Measurements from ENCODE around the gene SMPD3.

The SMPD3 gene

DNA sequence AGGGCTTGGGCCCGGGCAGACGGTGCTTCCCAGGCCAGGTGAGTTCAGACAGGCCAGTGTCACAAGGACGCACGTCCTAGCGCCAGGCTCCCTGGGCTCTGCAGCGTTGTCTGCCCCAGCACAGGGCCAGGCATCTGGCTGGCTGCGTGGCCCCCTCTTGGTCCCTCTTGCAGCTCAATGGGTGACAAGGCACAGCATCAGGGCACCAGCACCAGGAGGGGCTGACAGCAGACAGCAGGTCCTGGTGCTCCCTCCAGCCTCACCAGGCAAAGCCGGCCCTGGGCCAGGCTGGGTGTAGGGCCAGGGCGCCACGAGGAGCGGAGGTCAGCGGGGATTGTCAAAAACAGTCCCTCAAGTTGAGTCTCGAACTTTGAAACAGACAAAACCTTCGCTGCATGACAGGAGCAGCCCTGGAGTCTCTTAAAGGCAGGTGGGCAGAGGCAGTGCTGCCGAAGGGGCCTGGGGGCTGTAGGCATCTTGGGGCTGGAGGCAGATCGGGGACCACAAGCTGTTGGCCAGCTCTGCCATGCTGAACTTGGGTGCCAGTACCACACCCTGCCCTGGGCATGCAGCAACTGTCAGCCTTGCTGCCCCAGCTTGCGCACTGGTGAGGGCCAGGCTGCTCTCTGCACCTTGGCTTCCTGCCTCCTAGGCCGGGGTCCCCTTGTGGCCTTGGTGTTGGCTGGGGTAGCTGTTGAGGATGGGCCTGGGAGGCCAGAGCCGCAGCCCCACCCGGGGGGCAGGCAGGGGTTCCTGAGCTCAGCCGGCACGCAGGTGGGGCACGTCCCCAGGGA is 88.7 kb downstream of the SMPD3 start:
- no peak for DNase-seq (ENCODE audit: low read depth in 4 of 4, low spot score in 1 of 4)

GRCh38 chr16:68358951-68359350 is 89.4 kb downstream of the SMPD3 start:
- no peak for DNase-seq (ENCODE audit: low read depth in 4 of 4, low spot score in 1 of 4)

DNA sequence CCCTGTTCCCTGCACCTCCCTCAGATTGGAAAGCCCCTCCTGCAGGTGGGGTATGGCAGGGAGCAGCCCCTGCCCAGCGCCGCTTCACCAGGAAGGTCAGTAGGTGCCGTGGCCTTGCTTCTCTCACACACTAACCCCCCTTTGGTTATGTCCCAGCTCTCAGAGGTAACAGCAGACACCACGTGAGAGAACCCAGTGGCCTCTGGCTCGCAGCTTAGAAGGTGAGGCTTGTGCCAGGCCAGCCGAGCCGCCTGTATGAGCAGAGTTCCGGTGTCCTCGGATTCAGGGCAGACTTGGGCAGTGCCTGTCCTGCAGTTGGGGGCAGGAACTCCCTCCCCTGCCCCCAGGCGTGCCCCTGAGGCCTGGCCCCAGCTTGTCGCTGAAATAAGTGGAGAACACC is 90.4 kb downstream of the SMPD3 start:
- DNase-seq (ENCODE audit: low read depth in 4 of 4, low spot score in 1 of 4), result no peak

GRCh38 chr16:68357521-68357922 is 90.8 kb downstream of the SMPD3 start:
- no peak for DNase-seq (ENCODE audit: low read depth in 4 of 4, low spot score in 1 of 4)

GRCh38 chr16:68356919-68357286 is 91.4 kb downstream of the SMPD3 start:
- DNase-seq (ENCODE audit: low read depth in 4 of 4, low spot score in 1 of 4), result no peak

DNA sequence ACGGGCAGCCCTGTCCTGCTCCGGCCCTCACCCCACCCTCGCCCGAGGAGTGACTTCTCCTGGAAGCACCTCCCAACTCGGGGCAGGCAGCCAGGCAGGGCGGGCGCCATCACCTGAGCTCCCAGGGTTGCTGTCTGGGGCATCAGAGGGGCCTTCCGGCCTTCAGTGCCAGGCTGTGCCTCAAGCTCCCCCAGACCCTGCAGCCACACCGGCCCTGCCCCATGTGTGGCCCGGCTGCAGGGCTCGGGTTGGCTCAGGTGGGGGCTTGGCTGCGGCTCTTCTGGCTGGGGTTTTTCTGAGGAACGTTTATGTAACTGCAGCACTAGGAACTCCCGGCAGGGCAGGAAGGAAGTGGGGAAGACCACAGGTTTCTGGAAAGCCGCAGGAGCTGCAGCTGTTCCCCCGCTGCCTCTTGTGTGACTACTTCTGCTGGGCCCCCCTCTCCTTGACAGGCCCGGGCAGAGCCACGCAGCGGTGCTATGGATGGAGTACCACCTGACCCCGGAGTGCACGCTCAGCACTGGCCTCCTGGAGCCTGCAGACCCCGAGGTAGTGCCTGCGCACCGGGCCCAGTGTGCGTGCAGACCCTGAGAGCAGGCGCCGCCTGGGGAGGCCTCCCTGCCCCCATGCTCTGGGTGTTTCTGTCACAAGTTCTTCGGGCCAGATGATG is 91.9 kb downstream of the SMPD3 start:
- DNase-seq (ENCODE audit: low read depth in 4 of 4, low spot score in 1 of 4), result peak in 2 of 4 experiments; percentile 36 to 57

DNA sequence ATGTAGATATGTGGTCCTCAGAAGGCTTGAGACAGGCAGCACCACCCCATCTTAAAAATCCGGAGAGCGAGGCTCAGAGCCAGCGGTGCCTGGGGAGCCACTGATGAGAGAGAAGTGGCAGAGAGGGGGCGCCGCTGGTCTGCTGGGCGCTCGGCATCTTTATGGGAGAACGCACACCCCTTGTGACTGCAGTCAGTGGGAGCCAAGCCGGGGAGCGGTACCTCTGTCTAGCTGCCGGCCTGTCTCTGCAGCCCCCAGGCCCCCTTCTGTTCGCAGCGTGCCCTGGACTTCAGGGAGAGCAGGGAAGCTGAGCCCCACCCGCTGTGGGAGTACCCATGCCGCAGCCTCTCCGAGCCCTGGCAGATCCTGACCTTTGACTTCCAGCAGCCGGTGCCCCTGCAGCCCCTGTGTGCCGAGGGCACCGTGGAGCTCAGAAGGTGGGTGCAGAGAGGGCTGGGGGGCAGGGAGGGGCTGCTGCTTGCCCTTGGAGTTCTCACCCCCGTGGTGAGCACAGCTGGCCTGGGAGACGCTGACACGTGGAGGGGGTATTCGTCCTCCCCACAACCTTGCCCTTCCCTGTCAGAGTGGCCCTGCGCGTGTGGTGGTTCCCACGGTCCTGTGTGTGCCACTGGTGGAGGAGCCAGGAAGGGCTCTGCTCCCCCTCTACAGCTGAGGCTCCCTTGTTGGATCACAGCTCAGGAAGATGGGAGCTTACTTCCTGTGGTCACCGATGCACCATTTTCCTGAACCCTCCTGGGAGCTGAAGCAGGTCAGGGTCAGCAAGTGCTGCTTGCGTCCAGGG is 92.7 kb downstream of the SMPD3 start:
- DNase-seq (ENCODE audit: low read depth in 4 of 4, low spot score in 1 of 4), result no peak

DNA sequence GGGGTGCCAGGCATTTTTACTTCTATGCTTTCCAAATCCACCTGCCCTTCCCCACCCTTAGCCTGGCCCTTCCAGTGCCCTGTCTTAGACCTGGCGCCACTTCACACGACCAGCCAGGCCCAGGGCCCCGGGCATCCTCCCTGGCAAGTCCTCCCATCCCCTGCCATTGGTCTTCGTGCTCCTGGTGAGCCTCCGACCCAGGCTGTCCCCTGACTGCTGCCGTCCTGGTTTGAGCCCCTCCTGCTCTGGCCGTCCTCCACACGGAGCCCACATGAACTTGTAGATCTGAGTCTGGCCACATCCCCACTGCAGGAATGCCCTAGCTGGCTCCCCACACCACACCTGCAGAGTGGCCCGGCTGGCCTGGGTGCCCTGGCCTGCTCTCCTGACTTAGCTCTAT is 93.5 kb downstream of the SMPD3 start:
- DNase-seq (ENCODE audit: low read depth in 4 of 4, low spot score in 1 of 4), result no peak

DNA sequence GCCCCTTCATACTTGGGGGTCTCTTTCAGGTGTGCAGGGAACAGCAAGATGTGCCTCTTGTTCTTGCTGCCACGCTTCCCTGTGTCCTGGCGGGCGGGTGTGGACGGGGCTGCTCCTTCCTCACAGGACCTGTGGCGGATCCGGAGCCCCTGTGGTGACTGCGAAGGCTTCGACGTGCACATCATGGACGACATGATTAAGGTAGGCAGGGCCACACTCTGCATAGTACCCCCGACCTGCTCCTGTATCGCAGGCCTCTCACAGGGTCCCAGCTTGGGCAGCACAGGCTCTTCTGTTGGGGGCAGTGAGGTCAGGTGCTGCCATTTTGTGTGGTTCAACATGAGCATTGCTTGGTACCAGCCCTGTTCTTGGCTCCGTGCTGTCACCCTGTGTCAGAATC is 94.9 kb downstream of the SMPD3 start:
- no peak for DNase-seq (ENCODE audit: low read depth in 4 of 4, low spot score in 1 of 4)

DNA sequence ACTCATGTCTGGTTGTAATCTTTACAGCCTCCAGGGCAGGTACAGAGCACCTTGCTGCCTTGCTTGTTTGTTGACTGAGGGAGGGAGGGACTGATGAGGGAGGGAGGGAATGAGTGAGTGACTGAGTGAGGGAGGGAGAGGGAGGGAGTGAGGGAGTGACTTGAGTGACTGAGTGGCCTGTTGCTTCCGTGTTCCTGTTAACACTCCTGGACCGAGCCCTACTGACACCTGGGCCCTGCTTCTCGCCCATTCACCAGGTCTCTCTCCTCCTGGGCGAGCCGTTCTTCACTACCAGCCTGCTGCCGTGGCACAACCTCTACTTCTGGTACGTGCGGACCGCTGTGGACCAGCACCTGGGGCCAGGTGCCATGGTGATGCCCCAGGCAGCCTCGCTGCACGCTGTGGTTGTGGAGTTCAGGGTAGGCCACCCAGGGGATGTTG is 96.3 kb downstream of the SMPD3 start:
- no peak for DNase-seq (ENCODE audit: low read depth in 4 of 4, low spot score in 1 of 4)

- no peak for DNase-seq (ENCODE audit: low read depth in 4 of 4, low spot score in 1 of 4)
These were observed 96.8 kb downstream of the SMPD3 start for GRCh38 chr16:68351463-68351862.

DNA sequence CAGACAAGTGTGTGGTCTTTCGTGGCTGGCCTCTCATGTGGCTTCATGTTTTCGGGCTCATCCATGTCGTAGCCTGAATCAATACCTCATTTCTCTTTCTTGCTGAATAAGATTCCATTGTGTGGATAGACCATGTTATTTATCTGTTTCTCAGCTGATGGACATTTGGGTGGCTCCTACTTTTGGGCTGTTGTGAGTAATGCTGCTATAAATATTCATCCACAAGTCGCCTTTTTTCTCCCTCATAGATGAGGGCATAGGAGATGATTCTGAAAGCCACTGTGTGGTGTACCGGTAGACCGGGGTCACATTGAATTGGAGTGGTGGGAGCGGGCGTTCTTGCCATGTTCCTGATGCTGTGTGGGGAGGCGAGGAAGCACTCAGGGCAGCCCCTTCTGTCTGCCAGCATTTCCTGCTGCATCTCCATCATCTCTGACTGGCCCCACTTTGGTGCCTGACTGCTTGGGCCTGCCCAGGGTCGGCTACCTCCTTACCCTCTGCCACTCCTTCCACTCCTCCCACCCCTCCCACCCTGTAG is 97.4 kb downstream of the SMPD3 start:
- no peak for DNase-seq (ENCODE audit: low read depth in 4 of 4, low spot score in 1 of 4)

- no peak for DNase-seq (ENCODE audit: low read depth in 4 of 4, low spot score in 1 of 4)
These were observed 98.4 kb downstream of the SMPD3 start for GRCh38 chr16:68349838-68350410.

DNA sequence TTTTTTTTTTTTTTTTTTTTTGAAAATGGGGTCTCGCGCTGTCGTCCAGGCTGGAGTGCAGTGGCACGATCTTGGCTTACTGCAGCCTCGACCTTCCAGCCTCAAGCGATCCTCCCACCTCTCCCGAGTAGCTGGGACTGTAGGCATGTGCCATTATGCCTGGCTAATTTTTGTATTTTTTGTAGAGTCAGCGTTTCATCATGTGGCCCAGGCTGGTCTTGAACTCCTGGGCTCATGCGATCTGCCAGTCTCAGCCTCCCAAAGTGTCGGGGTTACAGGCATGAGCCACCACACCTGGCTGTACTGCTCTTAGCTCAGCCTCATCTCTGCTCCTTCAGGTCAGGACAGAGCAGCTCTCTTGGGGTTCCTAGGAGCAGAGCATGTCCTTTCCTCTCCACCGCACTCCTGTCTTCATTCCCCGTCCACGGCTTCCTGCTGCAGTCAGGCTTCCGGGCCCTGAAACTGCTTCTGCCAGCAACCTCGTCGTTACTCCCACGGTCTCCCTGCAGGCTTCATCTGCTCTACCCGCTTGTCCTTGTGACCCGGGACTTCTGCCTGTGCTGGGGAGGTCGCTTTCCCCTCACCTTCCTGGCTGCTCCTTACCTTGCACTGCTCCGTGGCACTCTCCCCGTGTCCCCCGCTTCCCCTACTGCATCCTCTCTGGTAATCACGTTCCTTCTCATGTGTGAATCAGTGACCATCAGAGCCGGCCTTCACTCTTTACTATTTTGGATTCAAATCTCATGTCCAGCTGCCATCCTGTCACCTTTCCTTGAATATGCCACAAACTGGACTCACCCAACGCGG is 99.5 kb downstream of the SMPD3 start:
- DNase-seq (ENCODE audit: low read depth in 4 of 4, low spot score in 1 of 4), result no peak

DNA sequence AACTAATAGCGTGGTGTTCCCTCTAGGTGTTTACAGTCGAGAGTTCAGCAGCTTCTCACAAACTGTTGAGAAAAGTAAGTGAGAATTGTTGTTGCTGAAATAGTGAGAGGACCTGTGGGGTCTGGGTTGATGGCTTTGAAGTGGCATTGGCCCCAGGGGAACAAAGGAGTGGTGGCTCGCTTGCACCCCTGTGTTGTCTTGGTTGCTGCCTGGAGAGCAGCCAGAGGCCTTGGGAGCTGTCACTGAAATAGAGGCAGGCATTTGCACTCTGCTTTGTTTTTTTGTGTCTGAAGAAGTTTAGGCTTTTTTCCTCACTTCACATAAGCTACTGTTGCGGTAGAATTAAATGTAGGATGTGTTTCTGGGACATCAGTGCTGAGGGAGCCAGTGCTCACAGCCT is 100.7 kb downstream of the SMPD3 start:
- DNase-seq (ENCODE audit: low read depth in 4 of 4, low spot score in 1 of 4), result no peak

- no peak for DNase-seq (ENCODE audit: low read depth in 4 of 4, low spot score in 1 of 4)
These were observed 101.3 kb downstream of the SMPD3 start for GRCh38 chr16:68346892-68347480.

- DNase-seq (ENCODE audit: low read depth in 4 of 4, low spot score in 1 of 4), result no peak
These were observed 102.2 kb downstream of the SMPD3 start for GRCh38 chr16:68345958-68346635.

GRCh38 chr16:68345351-68345810 is 102.9 kb downstream of the SMPD3 start:
- DNase-seq (ENCODE audit: low read depth in 4 of 4, low spot score in 1 of 4), result no peak

GRCh38 chr16:68344252-68344651 is 104.1 kb downstream of the SMPD3 start:
- no peak for DNase-seq (ENCODE audit: low read depth in 4 of 4, low spot score in 1 of 4)

Measured in stimulated activated CD4-positive, alpha-beta T cell treated with anti-CD3 and anti-CD28 coated beads, Interleukin-1b, Interleukin-23, amount 100 ng/mL, for 24 hours (primary cell).